H1 (cell line): ENCODE results near the gene RABL6.
"Not testable (repeated sequence)": the region's sequence is repeated elsewhere in the genome, so short reads cannot be mapped to it uniquely, and the experiment has no call there.

Source experiments
- BACH1 ChIP-seq: IDR thresholded peaks from 2 replicates; pipeline ENCODE4 v1.6.1; 2012; ENCODE audit warnings: low read length, improper control_type of control experiment
- CTCF ChIP-seq, 3 experiments: IDR thresholded peaks; 1 replicate in 2 of 3; 2 replicates in 1 of 3; pipeline versions ENCODE4 v1.5.1 to v1.6.1; 2011; ENCODE audit warnings: low read length in 3 of 3, mild to moderate bottlenecking in 3 of 3, inconsistent platforms in 2 of 3, low read depth in 1 of 3, moderate library complexity in 1 of 3; ENCODE audit not compliant: insufficient read depth in 1 of 3; ENCODE audit errors: control extremely low read depth in 1 of 3
- POLR2A ChIP-seq, 2 experiments: IDR thresholded peaks; 1 replicate in 1 of 2; 2 replicates in 1 of 2; pipeline ENCODE4 v1.6.1; 2011; ENCODE audit warnings: low read depth in 2 of 2, low read length in 2 of 2, mild to moderate bottlenecking in 2 of 2; ENCODE audit errors: control extremely low read depth in 1 of 2
- RAD21 ChIP-seq, 2 experiments: IDR thresholded peaks in 1 of 2; conservative IDR thresholded peaks in 1 of 2; 2 replicates each; pipeline ENCODE4 v1.6.1; 2011; ENCODE audit warnings: low read depth in 2 of 2, low read length in 2 of 2, improper control_type of control experiment in 1 of 2, inconsistent platforms in 1 of 2, mild to moderate bottlenecking in 1 of 2, moderate library complexity in 1 of 2
- SP1 ChIP-seq: IDR thresholded peaks from 2 replicates; pipeline ENCODE4 v1.6.1; 2011; ENCODE audit warnings: low read depth, low read length
- SP4 ChIP-seq: IDR thresholded peaks from 2 replicates; pipeline ENCODE4 v1.6.1; 2012; ENCODE audit warnings: low read length, inconsistent platforms

GRCh38 chr9:136788644-136789522, 18.9 kb upstream of the RABL6 start:
- TF ChIP-seq POLR2A (IDR thresholded peaks at IDR 0.05; ENCODE audit: control extremely low read depth in 1 of 2, low read depth in 2 of 2, low read length in 2 of 2); CTCF (IDR thresholded peaks at IDR 0.05; ENCODE audit: control extremely low read depth in 1 of 3, insufficient read depth in 1 of 3, low read depth in 1 of 3, low read length in 3 of 3); SP1; BACH1; SP4; RAD21 (IDR thresholded peaks at IDR 0.05 in 1 of 2, conservative IDR thresholded peaks at IDR 0.05 in 1 of 2; ENCODE audit: low read depth in 2 of 2, low read length in 2 of 2): not testable (repeated sequence)
